GM04503 (cell line): ENCODE measurements around the gene ODAD2.
"Not testable (repeated sequence)": the region's sequence is repeated elsewhere in the genome, so short reads cannot be mapped to it uniquely, and the experiment has no call there.

Experiments
- DNase-seq: peaks from one replicate; pipeline ENCODE4 v3.0.0-alpha.2; 2012; ENCODE audit warnings: low read depth

Gene ODAD2

DNA sequence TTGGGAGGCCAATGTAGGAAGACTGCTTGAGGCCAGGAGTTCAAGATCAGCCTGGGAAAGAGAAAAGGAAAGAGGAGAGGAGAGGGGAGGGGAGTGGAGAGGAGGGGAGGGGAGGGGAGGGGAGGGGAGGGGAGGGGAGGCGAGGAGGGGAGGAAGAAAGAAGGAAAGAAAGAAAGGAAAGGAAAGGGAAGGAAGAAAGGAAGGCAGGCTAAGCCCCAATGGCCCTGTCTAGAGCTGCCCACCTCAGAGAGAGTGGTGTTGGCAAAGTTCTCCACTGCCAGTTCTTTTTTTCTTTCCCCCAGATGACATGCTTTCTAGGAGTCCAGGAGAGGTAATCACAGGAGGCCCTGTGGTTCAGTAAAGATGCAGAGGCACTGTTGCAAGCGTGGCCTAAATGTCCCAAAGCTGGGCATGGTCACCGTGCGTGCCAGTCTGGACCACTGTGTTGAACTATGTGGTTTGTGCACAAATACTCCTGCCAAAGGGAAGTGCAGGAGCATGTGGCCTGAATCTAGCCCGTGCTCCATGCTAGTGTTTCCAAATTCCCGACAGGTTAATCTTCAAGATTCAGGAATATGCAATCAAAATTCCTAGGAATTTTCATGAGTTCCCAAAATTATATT, 39.7 kb downstream of the ODAD2 start:
- no peak for DNase-seq

DNA sequence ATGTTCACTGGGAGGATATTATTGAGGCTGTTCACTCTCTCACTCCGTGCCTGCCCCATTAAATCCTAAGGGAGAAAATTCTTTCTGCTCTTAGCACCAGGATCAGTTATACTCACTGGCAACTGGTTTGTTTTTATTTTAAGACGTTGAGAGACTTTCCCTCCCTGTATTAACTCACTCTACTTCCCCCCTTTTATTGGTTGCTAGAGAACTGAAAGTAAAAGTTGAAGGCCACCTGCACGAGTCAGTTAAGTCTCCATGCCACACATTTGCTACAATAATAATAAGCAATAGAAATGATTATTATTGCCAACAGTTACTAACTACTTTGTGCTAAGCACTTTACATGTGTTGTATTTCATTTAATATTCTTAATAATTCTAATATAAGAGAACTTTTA, 40.5 kb downstream of the ODAD2 start:
- not testable (repeated sequence) for DNase-seq

DNA sequence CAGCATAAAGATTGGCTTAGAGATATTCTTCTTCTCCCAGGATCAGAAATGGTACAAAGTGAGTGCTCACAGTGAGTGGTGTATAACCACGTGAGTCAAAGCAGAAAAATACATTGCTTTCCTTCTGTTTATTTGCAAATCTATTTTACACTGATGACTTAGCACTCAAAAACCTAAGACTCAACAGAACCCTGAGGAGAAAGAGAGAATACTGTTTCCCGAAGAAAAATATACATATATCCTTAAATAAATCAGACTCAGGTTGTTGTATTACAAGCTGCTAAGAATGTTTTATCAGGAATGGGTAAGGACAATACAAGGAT, 48.7 kb downstream of the ODAD2 start:
- DNase-seq, result no peak

DNA sequence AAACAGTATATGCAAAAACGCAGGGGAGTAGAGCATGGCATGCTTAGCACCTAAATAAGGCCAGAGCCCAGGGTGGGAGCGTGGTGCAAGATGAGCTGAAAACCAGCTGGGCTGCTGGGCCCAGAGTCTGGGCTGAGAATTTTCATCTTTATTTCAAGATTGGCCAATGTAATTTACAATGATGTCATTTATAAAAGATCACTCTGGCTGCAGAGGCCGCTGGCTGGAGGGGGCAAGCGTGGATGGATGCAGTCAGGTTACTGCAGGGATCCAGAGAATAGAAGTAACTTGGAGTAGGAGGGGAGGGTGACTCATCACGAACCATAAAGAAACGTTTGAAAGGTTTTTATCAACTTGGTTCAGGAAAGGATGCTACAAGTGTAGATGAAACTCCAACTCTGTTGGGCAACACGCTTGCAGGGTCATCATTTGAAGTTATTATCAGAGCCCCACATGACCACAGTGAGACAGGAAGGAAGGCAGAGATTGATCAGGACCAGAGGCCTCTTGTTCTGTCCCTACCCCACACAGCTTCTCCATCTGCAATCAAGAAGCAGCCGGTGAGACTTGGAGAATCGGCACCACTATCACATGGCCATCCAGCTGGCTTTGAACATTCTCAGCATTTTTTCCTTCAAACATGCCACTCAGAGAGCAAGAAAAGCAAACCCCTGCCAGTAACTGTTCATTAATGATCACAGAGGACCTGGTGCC, 49.2 kb downstream of the ODAD2 start:
- no peak for DNase-seq

DNA sequence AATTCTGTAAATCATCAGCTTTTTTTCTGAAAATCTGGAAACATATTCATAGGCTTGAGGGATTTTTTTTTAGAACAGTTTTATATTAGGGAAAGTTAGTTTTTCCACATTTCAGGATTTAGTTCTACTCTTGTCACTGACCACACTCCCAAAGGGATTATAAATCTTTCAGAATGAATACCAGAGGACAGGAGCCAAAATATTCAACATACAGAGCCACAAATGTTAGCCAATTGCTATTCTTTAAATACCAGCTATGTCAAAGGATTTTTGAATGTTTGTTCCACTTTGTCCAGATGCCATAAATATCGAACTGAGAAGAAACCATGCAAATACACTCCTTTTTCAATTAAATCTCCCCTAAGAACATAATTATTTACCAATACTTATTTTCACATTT, 50.7 kb downstream of the ODAD2 start:
- DNase-seq, result peak; percentile 75

DNA sequence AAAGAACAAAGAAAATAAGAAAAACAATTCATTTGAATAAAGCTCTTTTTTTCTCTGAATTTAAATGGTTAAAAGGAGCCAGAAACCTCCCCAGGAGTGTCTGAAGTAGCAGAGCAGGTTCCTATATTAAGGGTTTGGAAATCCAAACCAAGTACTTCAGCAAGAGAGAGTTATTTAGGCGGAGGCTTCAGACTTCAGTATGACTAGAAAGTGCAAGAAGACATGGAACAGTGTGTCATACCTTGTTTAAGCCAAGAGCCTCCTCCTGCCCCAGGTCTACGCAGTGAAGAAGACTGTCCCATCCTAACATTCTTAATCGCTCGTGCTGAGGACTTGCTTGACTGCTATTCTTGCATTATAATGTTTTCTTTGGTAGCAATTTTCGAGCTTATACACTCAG, 51.3 kb downstream of the ODAD2 start:
- DNase-seq, result no peak

DNA sequence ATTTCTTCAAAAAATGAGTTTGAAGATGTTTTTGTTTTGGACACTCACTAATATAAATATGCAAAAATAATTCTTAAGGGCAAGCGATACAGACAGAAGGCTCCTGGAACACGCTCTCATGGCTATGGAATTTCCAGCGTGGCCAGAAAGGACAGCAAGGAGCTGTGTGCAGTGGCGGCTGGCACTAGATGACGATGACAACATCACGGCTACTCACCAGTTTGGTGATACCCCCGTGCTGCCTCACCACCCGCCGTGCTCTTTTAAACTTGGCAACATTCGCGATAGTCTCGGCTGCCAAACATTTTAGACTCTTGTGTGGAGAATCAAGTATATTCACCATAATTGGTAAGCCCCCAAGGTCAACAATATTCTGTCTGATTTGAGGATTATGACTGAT, 54.9 kb downstream of the ODAD2 start:
- no peak for DNase-seq

DNA sequence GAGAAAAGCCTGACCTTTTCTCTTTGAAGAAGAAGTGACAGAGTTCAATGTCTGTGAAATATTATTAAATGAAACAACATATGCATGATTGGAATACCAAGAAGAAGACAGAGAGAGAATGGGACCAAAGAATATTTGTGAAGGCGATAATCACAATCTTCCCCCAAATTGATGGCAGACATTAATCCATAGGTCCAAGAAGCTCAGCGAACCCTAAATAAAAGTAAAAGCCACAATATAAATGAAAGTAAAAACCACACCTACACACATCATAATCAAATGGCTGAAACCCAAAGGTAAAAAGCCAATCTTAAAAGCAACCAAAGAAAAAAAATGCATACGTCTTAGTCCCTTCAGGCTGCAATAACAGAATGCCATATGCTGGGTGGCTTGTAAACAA, 84.0 kb downstream of the ODAD2 start:
- DNase-seq, result no peak

DNA sequence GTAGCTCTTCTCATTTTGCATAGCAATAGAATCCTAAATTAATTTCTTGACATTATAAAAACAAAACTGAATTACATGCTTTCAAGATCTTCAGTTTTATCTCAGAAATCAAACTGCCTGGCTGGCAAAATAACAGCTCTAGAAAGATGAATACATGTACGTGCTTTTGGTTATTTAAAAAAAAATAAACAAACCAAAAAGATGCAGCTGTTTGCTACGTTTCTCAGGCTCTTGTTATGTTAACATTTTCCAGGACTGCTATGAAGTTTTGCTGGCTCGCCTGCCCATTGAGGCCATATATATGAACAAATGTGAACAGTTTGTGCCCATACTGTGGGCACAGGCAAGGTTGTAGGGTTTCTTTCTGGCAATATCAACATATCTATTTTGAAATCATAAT, 86.6 kb downstream of the ODAD2 start:
- DNase-seq, result no peak

DNA sequence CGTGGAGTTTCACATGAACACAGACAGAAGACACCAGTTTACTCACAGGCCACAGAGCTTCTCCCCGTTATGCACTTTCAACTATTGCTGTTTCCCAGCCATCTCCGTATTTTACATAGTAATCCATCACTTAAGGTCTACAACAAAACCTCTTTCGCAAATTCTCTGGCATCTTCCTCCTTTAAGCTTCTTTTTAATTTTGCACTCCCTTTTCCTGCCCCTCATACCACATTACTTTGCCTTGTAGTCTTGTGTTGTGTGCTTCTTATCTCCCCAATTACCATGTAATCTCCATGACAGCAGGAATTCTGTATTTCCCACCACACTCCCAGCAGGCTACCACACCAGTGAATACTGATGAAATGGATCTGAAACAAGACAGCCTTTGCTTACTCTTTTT, 87.3 kb downstream of the ODAD2 start:
- no peak for DNase-seq

DNA sequence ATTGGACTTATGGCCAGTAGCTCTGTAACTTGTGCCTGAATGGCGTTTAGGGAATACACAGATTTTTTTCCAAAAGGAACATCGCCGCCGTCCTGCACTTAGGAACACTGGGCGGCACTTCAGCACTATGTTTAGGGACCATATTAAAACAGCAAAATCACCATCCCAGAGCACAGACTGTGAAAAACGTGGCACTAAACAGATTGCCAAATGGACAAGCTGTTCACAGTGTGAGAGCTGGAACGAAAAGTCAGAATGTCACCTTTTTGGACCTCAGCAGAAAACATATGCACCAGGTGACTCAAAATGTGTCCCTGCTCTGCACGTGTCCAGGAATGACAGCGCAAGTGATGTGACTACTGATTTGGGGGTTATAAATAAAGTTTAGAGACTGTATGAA, 87.9 kb downstream of the ODAD2 start:
- DNase-seq, result no peak

DNA sequence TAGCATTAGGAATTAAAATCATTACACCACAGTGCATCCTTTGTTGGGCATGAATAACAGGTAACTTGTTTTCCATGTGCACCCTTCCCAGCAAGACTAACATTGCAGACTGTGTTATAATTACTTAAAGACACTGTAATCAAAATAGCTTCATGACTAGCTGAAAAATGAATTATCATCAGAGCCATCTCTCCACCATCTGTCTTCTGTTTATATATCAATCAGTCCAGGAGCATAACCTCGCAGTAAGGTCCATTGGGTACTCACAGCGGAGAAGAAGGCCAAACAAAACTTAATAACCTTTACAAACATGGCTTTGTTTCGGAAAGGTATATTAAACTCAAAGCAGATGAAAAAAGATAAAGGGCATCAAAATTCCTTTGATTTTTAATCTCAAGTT, 90.6 kb downstream of the ODAD2 start:
- DNase-seq, result no peak

DNA sequence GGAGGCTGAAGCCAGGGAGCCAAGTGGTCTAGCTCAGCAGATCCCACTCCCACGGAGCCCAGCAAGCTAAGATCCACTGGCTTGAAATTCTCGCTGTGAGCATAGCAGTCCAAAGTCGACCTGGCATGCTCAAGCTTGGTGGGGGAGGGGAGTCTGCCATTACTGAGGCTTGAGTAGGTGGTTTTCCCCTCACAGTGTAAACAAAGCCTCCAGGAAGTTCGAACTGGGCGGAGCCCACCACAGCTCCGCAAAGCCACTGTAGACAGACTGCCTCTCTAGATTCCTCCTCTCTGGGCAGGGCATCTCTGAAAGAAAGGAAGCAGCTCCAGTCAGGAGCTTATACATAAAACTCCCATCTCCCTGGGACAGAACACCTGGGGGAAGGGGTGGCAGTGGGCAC, 99.4 kb downstream of the ODAD2 start:
- DNase-seq, result not testable (repeated sequence)

DNA sequence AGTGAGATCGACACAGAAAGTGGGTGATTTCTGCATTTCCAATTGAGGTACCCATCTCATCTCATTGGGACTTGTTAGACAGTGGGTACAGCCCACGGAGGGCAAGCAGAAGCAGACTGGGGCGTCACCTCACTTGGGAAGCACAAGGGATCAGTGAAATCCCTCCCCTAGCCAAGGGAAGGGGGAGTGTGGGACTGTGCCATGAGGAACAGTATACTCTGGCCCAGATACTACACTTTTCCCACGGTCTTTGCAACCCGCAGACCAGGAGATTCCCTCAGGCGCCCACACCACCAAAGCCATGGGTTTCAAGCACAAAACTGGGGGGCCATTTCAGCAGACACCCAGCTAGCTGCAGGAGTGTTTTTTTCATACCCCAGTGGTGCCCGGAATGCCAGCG, 99.8 kb downstream of the ODAD2 start:
- DNase-seq, result no peak

DNA sequence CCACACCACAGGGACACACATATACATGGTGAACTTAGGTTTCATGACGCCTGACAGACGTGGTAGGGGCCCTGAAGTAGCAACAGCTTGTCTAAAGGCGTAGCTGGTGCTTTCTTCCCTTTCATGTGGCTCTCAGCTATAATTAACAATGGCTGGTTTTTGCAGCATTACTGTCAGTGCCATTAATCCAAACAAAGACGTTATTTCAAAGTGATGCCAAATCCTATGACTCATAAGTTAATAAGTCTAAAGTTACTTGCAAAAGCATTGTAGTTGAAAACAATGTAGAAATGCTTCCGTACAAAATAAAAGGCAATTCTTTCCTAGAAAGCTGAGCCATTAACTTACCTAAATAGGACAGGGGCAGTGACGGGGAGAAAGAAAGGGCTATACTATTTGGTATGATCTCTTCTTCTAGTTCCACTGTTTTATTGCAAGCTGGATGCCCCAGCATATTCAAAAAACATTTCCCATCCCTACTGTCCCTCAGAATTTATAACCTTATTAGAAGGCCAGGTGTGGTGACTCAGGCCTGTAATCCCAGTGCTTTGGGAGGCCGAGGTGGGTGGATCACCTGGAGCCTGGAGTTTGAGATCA, 105.4 kb downstream of the ODAD2 start:
- DNase-seq, result peak; percentile 36

DNA sequence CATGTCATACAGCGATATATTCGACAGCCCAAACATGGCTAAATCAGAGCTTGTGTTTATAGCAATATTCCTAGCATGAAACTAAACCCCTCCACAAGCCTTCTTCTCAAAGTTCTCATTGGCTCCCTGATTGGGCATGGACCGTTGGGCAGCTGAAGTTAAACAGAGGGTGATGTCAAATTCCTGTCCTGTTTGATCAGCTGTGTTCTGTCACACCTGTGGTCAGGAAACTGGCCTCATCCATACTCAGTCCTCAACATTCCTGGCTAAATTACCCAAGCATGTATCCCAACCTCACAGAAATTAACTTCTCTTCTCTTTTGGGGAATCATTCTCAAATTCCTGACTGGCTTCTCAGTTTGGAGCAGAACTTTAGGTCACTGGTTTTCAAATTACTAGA, 107.9 kb downstream of the ODAD2 start:
- DNase-seq, result no peak

DNA sequence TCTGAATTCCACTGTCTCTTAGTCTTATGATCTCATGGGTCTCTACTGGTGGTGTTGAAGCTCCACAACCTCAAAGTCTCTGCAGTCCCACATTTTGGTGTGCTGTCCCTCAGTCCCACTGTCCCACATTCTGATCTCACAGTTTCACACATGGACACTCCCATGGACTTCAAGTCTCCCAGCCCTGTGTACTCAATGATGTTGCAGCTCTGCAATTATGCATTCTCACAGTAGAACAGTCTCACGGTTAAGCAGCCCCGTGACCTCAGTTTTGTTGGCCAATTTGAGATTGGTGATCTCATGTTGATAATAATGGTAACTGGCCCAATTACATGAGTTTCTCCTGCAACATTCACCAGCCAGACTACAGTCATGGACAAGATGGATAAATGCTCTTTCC, 109.4 kb downstream of the ODAD2 start:
- no peak for DNase-seq

DNA sequence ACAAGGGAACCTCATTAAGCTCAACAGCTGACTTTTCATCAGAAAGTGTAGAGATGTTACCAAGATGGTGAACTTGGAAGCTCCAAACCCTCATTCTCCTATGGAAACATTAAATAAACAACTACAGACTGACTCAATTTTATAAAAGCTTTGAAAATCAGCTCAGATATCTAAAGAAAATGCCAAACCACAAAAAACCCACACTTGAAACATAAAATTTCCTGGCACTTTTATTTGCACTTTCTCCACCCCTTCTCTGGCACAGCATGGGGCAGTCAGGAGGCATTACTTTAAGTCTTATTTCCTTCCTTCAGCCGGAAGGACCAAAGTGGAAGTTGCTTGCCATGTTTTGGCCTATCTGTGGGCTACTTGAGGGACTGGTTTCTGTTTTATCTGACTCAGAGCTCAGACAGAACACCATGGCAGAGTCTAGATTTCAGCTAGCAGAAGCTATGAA, 114.7 kb downstream of the ODAD2 start:
- DNase-seq, result peak; percentile 3

DNA sequence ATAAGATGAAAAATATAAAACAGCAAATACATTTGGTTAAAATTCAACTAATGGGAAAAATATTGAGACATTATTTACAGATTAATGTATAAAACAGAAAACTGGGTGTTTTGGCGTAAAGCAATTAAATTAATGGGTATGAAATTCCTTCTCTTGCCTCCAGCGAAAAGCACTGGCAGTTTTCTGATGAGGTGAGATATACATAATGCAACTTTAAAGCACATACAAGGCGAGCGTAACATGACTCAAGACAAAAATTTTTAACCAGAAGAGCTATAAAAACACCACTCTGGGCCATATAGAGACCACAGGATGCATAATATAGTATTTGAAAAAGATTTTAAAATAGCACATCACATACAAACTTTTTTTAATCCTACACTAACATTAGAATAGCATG, 120.6 kb downstream of the ODAD2 start:
- no peak for DNase-seq

DNA sequence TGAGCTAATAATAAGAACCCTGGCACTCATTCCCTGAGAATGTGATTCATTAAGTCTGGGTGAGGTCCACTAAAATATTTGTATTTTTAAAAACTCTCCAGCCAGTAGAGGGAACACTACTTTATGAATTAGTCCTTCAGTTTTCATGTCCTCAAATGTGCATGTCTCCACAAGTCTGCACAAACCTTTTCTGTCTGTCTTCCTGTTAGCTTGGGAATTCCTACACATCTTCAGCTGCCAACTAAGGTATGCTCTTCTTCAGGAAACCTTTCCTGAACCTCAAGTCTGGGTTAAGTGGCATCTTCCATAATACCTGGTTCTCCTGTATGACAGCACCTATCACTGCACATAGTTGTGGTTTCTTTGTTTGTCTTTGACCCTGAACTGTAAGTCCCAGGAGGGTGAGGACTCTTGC, 133.7 kb downstream of the ODAD2 start:
- DNase-seq, result peak; percentile 41

DNA sequence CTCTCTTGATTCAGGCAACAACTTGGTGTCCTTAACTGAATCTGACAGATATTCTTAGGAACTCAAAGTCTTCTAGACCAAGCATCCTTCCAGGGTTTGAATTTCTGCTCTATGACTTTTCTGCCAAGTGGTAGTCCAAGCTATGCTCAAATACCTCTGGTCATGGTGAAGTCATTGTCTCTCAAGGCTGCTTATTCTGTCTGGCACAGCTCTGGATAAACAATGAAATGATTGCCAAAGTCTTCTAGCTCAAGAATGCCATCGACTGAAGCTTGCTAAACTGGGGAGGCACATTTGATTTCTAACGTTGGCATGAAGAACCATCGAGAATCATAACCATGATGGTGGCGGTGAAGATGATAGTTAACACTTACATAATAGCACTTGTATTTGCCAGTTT, 137.1 kb downstream of the ODAD2 start:
- peak; percentile 26 for DNase-seq

DNA sequence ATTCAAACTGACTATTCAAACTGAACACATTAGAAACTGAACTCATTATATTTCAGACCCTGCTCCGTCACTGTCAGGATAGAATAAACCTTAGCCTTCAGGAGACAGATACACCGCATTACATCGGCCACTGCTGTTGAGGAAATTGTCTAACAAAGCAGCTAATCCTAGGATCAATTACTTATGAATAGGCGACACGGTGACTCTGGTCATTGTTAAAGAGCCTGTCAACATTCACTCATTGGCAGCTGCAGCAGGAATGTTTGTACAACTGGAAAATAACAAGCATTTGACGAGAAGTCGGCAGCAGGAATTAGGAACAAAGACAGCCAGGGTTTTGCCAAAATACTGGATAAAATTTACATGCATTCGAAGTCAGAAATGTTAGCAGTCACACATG, 141.3 kb downstream of the ODAD2 start:
- DNase-seq, result no peak

DNA sequence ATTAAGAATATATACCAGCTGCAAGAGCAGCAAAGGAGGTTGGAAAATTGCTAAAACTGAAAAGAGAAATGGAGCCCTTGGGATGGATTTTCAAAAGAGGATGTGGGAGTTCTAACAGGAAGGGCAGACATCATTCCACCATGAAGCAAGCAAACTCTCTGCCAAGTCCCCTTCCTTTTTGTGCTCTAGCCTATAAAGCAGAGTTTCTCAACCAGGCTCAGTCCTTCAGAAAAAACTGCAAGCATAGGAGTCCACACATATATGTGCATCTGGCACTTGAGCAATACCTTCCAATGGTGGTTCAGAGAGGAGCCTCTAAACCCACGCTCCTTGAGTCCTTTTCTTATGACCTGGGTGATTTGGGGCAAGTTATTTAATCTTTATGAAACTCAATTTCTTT, 154.7 kb downstream of the ODAD2 start:
- no peak for DNase-seq

DNA sequence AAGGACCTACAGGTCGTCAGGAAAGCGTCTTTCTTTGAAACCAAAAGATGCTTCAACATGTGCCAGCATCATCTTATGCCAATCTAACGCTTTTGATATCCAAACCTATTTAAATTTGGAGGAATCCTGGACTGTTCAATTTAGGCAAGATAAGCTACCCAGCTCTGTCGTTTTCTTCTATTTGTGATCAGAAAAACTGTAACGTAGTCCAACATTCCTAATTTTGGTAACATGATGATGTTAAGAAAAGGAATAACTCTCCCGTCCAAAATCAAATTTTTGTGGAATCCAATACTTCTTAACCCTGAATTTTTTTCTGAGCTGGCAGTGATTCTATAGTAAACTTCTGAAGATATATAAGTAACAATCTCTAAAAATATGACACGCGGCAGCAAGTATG, 160.0 kb downstream of the ODAD2 start:
- no peak for DNase-seq
